AG08395 (cell line): ENCODE measurements around the gene AGAP1.
A peak's percentile ranks its signal among the peaks of the same experiment; 100 is the strongest.

Source experiments
- DNase-seq: peaks from one replicate; pipeline ENCODE4 v3.0.0; 2012; ENCODE audit warnings: mixed read lengths, low spot score

Gene AGAP1

DNA sequence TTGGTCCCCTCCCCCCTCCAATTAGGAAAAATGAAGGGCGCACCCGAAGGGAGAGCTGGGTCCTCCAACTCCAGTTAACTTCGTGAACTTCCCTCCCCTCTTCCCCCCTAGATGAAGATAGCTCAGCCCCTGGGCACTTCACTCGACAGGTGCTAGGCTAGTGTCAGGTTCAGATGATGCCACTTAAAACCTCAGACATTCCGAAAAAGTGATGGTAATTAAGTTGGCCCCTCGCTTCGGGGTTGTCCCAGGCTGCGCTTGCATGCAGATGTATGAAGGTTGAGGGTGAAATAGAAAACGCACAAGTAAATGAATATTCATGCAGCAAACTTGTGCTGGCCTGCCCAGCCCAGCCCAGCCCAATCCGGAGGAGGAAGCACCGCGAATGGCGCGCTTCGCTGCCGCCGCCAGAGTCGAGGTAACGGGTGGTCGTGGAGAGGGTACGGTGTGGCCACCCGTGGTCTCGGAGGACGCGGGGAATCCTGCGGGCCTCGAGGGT is 677.4 kb downstream of the AGAP1 start:
- no peak for DNase-seq

DNA sequence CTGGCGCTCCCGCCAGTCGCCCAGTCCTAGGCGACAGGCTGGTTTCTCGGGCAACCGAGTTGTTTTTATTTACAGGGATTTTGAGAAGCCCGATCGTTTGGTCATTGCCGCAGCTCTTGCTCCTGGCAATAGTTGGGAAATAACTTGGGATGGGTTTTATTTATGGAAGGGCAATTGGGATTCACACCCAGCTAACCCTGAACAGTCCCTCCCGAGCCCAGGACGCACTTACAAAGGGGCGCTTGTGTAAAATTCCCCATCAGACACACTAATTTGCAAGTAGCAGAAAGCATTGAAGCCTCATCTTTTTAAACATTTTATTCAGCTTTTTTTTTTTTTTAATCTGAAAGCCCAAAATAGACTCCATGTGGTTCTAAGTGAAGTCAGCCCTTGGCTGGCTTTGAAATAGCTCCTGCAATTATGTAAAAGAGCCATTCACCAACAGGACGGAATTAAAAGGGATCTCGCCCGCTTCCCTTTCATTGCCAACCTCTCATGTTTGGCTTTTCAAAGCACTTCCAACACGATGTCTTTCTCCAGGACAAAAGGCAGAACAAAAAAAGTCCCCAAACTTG is 677.9 kb downstream of the AGAP1 start:
- DNase-seq: no peak

- DNase-seq: no peak
These were observed 678.6 kb downstream of the AGAP1 start for GRCh38 chr2:236172255-236173035.

- no peak for DNase-seq
These were observed 679.3 kb downstream of the AGAP1 start for GRCh38 chr2:236173036-236173728.

DNA sequence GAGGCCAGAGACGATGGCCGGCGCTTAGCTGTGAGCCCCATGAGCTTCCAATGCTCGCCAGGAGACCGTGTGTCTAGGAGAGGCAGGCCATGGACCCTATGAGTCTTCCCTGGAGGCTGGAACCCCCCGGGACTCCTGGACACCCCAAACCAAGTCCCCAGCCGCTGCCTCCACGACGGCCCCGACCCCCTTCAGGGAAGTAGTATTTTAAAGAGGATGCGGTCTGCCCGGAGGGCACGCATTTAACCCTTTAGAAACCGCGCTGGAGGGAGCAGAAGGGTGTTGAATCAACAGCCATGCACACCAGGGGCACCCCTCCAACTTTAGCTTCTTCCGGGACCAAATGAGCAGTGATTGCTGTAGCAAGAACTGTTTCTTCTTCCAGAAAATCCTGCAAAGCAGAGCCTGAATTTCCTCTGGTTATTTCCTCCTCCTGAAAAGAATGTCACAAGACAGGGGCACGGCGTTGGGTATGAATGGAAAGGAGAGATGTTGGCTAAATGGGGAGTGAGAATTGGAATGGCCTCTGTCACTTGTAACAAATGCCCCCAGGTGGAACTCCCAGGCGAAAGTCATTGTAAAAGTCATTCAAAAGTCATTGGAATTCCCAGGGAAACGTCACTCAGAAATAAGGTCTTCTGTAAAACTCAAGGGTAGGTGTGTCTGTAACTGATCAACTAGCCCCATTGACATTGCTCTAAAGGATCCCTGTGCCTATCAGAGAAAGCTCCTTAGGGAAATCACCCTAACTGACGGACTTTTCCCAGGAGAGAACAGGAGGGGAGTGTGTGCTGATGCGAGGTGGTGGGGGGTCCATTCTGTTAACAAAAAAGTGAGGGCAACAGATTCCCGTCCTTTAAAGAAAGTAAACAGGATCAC is 680.1 kb downstream of the AGAP1 start:
- no peak for DNase-seq

DNA sequence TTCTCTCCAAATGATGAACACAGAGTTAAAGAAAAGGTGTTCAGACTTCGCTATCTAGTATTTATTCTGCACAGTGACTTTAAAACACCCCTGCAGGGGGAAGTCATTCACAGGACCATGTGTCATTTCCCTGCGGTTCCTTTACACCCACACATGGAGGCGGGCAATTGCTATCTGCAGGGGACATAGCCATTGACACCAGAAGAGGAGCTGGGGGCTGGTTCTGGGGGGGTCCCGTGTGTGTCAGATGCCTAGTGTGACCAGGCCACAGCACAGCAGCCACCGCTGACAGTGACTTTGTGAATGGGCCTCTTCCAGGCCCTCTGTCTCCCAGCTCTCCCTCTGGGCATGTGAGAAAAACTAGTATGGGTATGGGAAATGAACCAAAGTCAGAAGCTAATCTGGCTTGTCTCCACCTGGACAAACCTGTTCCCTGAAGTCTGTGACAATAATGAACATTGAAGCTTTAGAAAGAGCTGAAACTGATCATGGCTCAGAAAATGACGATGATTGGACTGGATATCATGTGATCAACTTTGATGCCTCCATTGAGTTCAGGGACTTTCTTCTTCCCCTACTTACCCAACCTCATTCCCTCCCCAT is 681.8 kb downstream of the AGAP1 start:
- DNase-seq: no peak

- no peak for DNase-seq
These were observed 682.6 kb downstream of the AGAP1 start for GRCh38 chr2:236176417-236176816.

- DNase-seq: no peak
These were observed 683.1 kb downstream of the AGAP1 start for GRCh38 chr2:236176951-236177350.

GRCh38 chr2:236177604-236177966 is 683.7 kb downstream of the AGAP1 start:
- DNase-seq: peak; percentile 56

- DNase-seq: peak; percentile 78
These were observed 684.4 kb downstream of the AGAP1 start for GRCh38 chr2:236177967-236178889.

DNA sequence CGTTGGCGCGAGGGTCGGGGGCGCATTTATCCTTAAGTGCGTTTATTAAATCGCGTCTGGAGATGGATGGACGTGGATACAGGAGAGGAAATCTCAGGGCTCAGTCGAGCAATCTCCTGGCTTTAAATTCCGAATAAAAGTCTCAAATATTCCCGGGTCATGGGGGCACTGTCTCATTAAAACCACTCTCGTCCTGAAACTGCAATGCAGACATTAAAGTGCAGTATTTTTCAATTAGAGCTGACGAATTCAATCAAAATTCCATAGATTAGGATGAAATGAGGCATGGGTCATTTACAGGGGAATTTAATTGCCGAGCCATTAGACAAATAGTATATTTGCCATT is 685.0 kb downstream of the AGAP1 start:
- no peak for DNase-seq

GRCh38 chr2:236179236-236180075 is 685.6 kb downstream of the AGAP1 start:
- DNase-seq: no peak

- no peak for DNase-seq
These were observed 686.4 kb downstream of the AGAP1 start for GRCh38 chr2:236180076-236180816.

DNA sequence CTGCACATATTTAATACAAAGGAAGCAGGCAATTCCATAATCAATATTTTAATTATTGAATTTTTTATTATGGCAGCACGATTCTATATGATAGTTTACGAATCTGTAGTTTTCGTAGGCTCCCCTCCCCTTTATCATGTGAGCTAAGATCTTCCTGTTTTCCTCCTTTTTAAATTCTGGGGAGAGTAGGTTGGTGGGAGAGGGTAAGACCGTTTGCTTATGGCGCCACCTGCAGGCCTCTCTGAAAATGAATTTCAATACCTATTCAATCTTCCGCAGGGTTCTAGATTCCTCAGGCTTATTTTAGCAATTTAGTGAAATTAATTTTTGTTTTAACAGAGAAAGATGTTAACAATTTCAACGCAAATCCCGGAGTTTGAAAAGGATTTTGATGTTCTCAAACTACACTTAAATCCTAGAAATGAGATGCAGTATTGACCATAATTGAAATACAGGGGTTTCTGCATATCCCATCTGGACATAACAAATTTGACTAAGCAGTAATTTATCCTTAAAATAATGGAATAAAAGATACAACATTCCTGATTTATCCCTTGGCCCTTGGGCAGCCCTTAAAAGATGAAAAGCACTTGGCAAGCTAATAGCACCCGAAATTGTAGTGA is 687.1 kb downstream of the AGAP1 start:
- DNase-seq: peak; percentile 67
